ENCODE data around the gene IGSF8.

IGSF8 gene

DNA sequence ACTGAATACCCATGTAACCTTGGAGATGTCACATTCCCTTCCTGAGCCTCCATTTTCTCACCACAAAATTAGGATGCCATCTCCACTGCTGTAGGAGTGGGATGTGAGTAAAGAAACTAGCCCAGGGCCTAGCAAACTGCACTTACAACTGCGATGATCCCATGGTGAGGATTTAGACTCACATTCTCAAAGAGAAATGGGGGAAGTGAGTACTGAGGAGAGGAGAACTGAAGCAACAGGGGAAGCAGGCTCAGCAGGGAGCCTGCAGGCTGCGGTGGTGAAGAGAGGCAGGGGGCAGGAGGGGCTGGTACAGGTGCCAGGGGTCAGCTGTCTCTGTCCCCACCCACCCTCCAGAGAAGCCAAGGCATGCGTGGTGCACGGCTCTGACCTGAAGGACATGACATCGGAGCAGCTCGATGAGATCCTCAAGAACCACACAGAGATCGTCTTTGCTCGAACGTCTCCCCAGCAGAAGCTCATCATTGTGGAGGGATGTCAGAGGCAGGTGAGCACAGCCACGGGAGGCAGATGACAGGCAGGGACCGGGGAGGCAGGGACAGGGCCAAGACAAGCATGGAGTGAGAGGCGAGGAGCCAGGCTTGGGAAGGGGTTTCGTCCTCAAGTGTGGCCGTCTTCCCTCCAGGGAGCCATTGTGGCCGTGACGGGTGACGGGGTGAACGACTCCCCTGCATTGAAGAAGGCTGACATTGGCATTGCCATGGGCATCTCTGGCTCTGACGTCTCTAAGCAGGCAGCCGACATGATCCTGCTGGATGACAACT, 36.6 kb upstream of the IGSF8 start:
- Histone ChIP-seq H3K9ac (ENCODE audit: low read length in 2 of 2) (no peak overlapping the region), H3K4me3 (ENCODE audit: low read length in 2 of 2) (no peak overlapping the region), H3K36me3 (ENCODE audit: control insufficient read depth in 2 of 2, insufficient read depth in 2 of 2, low read length in 2 of 2) (peaks cover 62 to 66% of the 10 kb centered on the region in 2 donors), H3K27me3 (ENCODE audit: control insufficient read depth in 1 of 2, insufficient read depth in 2 of 2, low read length in 2 of 2) (no peaks in the 10 kb centered on the region), H3K27ac (ENCODE audit: low read length) (peak overlapping the region; percentile 6), H3K9me3 (ENCODE audit: control insufficient read depth in 2 of 2, low read length in 2 of 2) (no peaks in the 10 kb centered on the region), H3K4me1 (ENCODE audit: control insufficient read depth, insufficient read depth, low read length) (peaks cover 25% of the 10 kb centered on the region)

DNA sequence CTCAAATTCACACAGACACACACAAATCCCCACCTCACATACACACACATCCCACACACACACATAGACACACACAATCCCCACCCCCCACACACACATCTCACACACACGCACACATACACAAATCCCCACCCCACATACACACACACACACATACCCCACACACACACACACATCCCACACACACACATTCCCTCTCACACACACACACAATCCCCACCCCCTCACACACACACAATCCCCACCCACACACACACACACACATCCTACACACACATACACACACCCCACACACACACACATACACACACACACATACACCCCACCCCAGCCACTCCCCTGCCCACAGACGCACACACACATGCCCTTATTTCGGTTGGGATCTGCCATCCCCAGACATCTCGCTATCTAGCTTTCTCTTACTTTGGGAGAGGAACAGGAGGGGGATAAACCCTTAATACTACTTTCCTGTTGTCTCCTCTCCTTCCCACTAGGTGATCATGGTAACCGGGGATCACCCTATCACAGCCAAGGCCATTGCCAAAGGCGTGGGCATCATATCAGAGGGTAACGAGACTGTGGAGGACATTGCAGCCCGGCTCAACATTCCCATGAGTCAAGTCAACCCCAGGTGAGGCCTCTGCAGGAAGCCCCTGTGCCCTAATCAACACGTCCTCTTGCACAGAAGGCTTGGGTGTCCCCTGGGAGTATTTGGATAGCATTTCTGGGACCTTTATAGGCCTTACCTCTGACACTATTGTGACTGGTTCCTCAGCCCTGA, 35.8 kb upstream of the IGSF8 start:
- no peak overlapping the region for H3K9ac ChIP-seq (ENCODE audit: low read length in 2 of 2)
- no peak overlapping the region for H3K4me3 ChIP-seq (ENCODE audit: low read length in 2 of 2)
- H3K36me3 ChIP-seq (ENCODE audit: control insufficient read depth in 2 of 2, insufficient read depth in 2 of 2, low read length in 2 of 2): peaks cover 62 to 65% of the 10 kb centered on the region in 2 donors
- no peaks in the 10 kb centered on the region for H3K27me3 ChIP-seq (ENCODE audit: control insufficient read depth in 1 of 2, insufficient read depth in 2 of 2, low read length in 2 of 2)
- H3K27ac ChIP-seq (ENCODE audit: low read length): peak overlapping the region; percentile 6
- H3K4me1 ChIP-seq (ENCODE audit: control insufficient read depth, insufficient read depth, low read length): peaks cover 25% of the 10 kb centered on the region
- H3K9me3 ChIP-seq (ENCODE audit: control insufficient read depth in 2 of 2, low read length in 2 of 2): no peaks in the 10 kb centered on the region

DNA sequence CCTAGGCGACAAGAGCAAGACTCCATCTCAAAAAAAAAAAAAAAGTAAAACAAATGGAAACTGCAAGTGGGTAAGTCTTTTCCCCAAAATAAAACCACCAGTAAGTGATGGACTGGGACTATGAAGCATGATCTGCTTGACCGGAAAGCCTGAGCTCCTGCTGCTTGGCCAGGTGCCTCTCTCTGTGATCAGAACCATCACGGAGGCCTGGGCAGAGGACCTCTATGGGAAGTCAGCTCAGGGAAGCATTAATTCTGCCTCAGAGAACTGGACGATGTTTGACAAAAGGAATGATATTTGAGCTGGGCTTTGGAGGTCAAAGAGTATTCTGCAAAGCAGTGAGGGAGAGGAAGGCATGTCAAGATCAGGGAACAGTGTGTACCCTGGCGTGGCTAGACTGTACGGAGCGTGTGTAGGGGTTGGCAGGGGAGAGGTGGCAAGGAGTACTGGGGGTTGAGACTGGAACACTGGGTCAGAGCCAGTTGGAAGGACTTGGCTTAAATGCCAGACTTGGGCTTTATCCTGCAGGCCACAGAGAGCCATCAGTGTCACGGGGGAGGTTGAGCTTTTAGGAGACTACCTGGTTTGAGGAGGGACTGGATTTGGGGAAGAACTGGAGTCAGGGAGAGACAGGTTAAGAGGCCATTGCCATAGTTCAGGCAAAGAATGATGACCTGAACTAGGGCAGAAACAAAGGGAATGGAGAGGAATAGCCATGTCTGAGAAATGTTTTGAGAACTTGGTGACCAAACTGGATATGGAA, 33.6 kb upstream of the IGSF8 start:
- no peak overlapping the region for H3K4me3 ChIP-seq (ENCODE audit: low read length in 2 of 2)
- no peak overlapping the region for H3K9ac ChIP-seq (ENCODE audit: low read length in 2 of 2)
- H3K27ac ChIP-seq (ENCODE audit: low read length): peak overlapping the region; percentile 49
- H3K27me3 ChIP-seq (ENCODE audit: control insufficient read depth in 1 of 2, insufficient read depth in 2 of 2, low read length in 2 of 2): no peaks in the 10 kb centered on the region
- no peaks in the 10 kb centered on the region for H3K9me3 ChIP-seq (ENCODE audit: control insufficient read depth in 2 of 2, low read length in 2 of 2)
- H3K4me1 ChIP-seq (ENCODE audit: control insufficient read depth, insufficient read depth, low read length): peaks cover 32% of the 10 kb centered on the region
- peaks cover 77% of the 10 kb centered on the region in 2 donors for H3K36me3 ChIP-seq (ENCODE audit: control insufficient read depth in 2 of 2, insufficient read depth in 2 of 2, low read length in 2 of 2)

DNA sequence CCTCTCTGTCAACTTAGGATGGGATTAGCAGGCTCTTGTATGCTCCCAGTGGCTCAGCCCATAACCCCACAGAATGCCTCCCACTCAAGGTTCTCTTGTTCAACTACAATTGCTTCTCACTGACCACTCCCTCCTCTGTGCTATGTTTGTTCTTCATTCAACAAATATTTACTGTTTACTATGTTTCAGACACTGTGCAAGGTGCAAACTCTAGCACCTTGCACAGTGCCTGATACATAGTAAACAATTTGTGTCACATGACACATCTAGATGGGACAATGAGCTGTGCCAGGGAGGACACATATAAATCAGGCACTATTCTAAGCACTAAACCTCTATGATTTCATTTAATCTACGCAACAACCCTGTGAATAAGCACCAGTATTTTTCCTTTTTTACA, 32.5 kb upstream of the IGSF8 start:
- peaks cover 32% of the 10 kb centered on the region for H3K4me1 ChIP-seq (ENCODE audit: control insufficient read depth, insufficient read depth, low read length)
- peaks cover 68 to 74% of the 10 kb centered on the region in 2 donors for H3K36me3 ChIP-seq (ENCODE audit: control insufficient read depth in 2 of 2, insufficient read depth in 2 of 2, low read length in 2 of 2)
- no peaks in the 10 kb centered on the region for H3K9me3 ChIP-seq (ENCODE audit: control insufficient read depth in 2 of 2, low read length in 2 of 2)
- H3K9ac ChIP-seq (ENCODE audit: low read length in 2 of 2): no peak overlapping the region
- H3K27me3 ChIP-seq (ENCODE audit: control insufficient read depth in 1 of 2, insufficient read depth in 2 of 2, low read length in 2 of 2): no peaks in the 10 kb centered on the region
- H3K4me3 ChIP-seq (ENCODE audit: low read length in 2 of 2): no peak overlapping the region
- peak overlapping the region; percentile 49 for H3K27ac ChIP-seq (ENCODE audit: low read length)

DNA sequence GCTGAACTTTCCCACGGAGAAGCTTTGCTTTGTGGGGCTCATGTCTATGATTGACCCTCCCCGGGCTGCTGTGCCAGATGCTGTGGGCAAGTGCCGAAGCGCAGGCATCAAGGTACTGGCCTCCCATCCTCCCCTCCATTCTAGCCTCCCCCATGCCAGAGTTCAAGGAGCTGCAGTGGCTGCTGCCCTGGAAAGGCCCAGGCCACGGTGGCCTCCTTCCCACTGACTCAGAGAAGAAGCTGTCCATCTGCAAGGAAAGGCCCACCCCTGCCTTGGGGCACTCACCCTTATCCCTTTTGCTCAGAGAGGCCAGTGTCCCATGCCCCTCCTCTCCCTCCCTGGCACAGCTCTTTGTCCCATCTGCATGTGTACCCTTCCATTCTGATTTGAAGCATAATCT, 32.1 kb upstream of the IGSF8 start:
- H3K4me3 ChIP-seq (ENCODE audit: low read length in 2 of 2): no peak overlapping the region
- H3K27me3 ChIP-seq (ENCODE audit: control insufficient read depth in 1 of 2, insufficient read depth in 2 of 2, low read length in 2 of 2): no peaks in the 10 kb centered on the region
- H3K9ac ChIP-seq (ENCODE audit: low read length in 2 of 2): no peak overlapping the region
- H3K4me1 ChIP-seq (ENCODE audit: control insufficient read depth, insufficient read depth, low read length): peaks cover 32% of the 10 kb centered on the region
- H3K27ac ChIP-seq (ENCODE audit: low read length): peak overlapping the region; percentile 49
- H3K9me3 ChIP-seq (ENCODE audit: control insufficient read depth in 2 of 2, low read length in 2 of 2): no peaks in the 10 kb centered on the region
- peaks cover 68 to 74% of the 10 kb centered on the region in 2 donors for H3K36me3 ChIP-seq (ENCODE audit: control insufficient read depth in 2 of 2, insufficient read depth in 2 of 2, low read length in 2 of 2)

DNA sequence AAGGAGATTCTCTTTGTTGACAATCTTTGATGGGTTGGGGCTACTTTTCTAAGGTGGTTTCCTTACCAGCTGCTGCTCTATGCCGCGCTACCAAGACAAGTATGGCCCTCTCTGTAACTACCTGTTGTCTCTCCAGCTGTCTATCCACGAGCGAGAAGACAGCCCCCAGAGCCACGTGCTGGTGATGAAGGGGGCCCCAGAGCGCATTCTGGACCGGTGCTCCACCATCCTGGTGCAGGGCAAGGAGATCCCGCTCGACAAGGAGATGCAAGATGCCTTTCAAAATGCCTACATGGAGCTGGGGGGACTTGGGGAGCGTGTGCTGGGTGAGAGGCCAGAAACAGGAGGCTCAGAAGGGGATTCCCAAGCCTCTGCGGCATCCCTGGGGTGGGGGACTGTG, 31.5 kb upstream of the IGSF8 start:
- Histone ChIP-seq H3K36me3 (ENCODE audit: control insufficient read depth in 2 of 2, insufficient read depth in 2 of 2, low read length in 2 of 2) (peaks cover 70 to 76% of the 10 kb centered on the region in 2 donors), H3K4me3 (ENCODE audit: low read length in 2 of 2) (no peak overlapping the region), H3K4me1 (ENCODE audit: control insufficient read depth, insufficient read depth, low read length) (peaks cover 34% of the 10 kb centered on the region)

DNA sequence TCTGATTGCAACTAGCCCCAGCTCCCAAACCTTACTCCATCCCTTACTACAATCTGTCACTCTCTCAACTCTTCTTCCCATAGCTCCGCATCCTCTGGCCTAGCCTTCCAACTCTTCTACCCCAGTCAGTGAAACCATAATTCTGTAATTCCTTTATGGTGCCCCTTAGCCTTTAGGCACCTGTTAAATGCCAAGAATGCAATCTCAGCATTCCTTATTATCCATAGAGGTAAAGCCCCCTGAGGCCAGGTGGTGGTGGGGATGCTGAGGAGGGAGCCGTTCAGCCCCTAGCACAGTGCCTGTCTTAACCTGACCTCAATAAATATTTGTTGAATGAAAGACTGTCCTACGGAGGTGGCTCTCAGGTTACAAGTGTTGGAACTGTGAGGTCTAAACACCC, 31.1 kb upstream of the IGSF8 start:
- H3K36me3 ChIP-seq (ENCODE audit: control insufficient read depth in 2 of 2, insufficient read depth in 2 of 2, low read length in 2 of 2): peaks cover 67 to 75% of the 10 kb centered on the region in 2 donors
- H3K9me3 ChIP-seq (ENCODE audit: control insufficient read depth in 2 of 2, low read length in 2 of 2): no peaks in the 10 kb centered on the region
- H3K4me1 ChIP-seq (ENCODE audit: control insufficient read depth, insufficient read depth, low read length): peaks cover 39% of the 10 kb centered on the region
- no peaks in the 10 kb centered on the region for H3K27me3 ChIP-seq (ENCODE audit: control insufficient read depth in 1 of 2, insufficient read depth in 2 of 2, low read length in 2 of 2)
- no peak overlapping the region for H3K9ac ChIP-seq (ENCODE audit: low read length in 2 of 2)
- no peak overlapping the region for H3K4me3 ChIP-seq (ENCODE audit: low read length in 2 of 2)
- H3K27ac ChIP-seq (ENCODE audit: low read length): no peak overlapping the region

More for the DNA sequence above, 31.5 kb upstream of the IGSF8 start:
- no peak overlapping the region for H3K9ac ChIP-seq (ENCODE audit: low read length in 2 of 2)
- no peaks in the 10 kb centered on the region for H3K9me3 ChIP-seq (ENCODE audit: control insufficient read depth in 2 of 2, low read length in 2 of 2)
- H3K27ac ChIP-seq (ENCODE audit: low read length): peak overlapping the region; percentile 49
- H3K27me3 ChIP-seq (ENCODE audit: control insufficient read depth in 1 of 2, insufficient read depth in 2 of 2, low read length in 2 of 2): no peaks in the 10 kb centered on the region

DNA sequence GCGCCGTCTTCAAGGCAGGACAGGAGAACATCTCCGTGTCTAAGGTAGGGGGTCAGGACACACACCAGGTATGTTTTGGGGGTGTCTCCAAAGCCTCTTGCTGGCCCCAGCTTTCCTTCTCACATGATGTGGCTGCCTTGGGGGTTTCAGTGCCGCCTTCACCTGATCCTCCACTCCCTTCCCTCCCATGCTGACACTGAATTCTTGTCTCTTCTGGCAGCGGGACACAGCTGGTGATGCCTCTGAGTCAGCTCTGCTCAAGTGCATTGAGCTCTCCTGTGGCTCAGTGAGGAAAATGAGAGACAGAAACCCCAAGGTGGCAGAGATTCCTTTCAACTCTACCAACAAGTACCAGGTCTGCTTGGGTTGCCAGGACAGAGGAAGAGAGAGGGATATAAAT, 30.6 kb upstream of the IGSF8 start:
- no peak overlapping the region for H3K4me3 ChIP-seq (ENCODE audit: low read length in 2 of 2)
- H3K4me1 ChIP-seq (ENCODE audit: control insufficient read depth, insufficient read depth, low read length): peaks cover 41% of the 10 kb centered on the region
- H3K27me3 ChIP-seq (ENCODE audit: control insufficient read depth in 1 of 2, insufficient read depth in 2 of 2, low read length in 2 of 2): no peaks in the 10 kb centered on the region
- H3K9ac ChIP-seq (ENCODE audit: low read length in 2 of 2): no peak overlapping the region
- peaks cover 66 to 75% of the 10 kb centered on the region in 2 donors for H3K36me3 ChIP-seq (ENCODE audit: control insufficient read depth in 2 of 2, insufficient read depth in 2 of 2, low read length in 2 of 2)
- no peaks in the 10 kb centered on the region for H3K9me3 ChIP-seq (ENCODE audit: control insufficient read depth in 2 of 2, low read length in 2 of 2)
- H3K27ac ChIP-seq (ENCODE audit: low read length): peak overlapping the region; percentile 37

DNA sequence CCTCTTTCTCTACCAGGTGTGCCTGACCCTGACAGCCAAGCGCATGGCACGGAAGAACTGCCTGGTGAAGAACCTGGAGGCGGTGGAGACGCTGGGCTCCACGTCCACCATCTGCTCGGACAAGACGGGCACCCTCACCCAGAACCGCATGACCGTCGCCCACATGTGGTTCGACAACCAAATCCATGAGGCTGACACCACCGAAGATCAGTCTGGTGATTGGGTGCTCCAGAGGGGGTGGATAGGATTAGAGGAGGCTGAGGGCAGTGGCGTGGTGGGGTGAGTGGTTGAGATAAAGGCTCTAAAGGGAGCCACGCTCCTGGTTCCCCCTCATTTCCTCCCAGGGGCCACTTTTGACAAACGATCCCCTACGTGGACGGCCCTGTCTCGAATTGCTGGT, 30.2 kb upstream of the IGSF8 start:
- Histone ChIP-seq H3K4me1 (ENCODE audit: control insufficient read depth, insufficient read depth, low read length) (peaks cover 44% of the 10 kb centered on the region), H3K36me3 (ENCODE audit: control insufficient read depth in 2 of 2, insufficient read depth in 2 of 2, low read length in 2 of 2) (peaks cover 66 to 78% of the 10 kb centered on the region in 2 donors), H3K9me3 (ENCODE audit: control insufficient read depth in 2 of 2, low read length in 2 of 2) (no peaks in the 10 kb centered on the region), H3K27me3 (ENCODE audit: control insufficient read depth in 1 of 2, insufficient read depth in 2 of 2, low read length in 2 of 2) (no peaks in the 10 kb centered on the region), H3K27ac (ENCODE audit: low read length) (peak overlapping the region; percentile 37), H3K9ac (ENCODE audit: low read length in 2 of 2) (no peak overlapping the region), H3K4me3 (ENCODE audit: low read length in 2 of 2) (no peak overlapping the region)

DNA sequence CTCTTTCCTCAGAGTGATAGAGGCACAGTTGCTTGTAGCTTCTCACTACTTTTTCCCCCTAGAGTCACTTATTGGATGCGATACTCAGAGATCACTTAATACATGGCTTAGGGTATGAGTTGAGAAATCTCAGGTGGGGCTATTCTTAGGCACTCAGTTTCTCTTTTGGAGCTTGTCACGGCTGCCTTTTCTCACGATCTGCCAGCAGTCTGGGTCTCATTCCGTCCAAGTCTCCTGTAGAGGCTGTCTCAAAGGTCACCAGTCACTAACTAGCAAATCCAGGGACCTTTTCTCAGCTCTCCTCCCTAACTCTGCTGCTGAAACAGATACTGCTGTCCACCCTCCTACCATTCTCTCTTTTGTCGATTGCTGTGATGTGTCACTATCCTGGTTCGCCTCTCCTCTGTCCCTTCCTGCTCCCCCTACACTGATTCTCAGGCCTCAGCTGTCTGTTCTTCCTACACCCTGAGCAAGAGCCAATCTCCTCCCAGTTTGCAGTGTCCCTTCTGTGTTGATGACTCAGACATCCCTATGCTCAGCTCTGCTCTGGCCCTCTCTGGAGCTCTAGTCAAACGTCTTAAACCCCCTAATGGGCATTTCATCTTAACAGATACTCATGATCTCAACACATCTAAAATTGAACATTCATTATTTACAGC, 29.6 kb upstream of the IGSF8 start:
- peaks cover 66 to 81% of the 10 kb centered on the region in 2 donors for H3K36me3 ChIP-seq (ENCODE audit: control insufficient read depth in 2 of 2, insufficient read depth in 2 of 2, low read length in 2 of 2)
- H3K27me3 ChIP-seq (ENCODE audit: control insufficient read depth in 1 of 2, insufficient read depth in 2 of 2, low read length in 2 of 2): no peaks in the 10 kb centered on the region
- H3K9me3 ChIP-seq (ENCODE audit: control insufficient read depth in 2 of 2, low read length in 2 of 2): no peaks in the 10 kb centered on the region
- H3K9ac ChIP-seq (ENCODE audit: low read length in 2 of 2): peak overlapping the region; percentile 2 to 7
- H3K27ac ChIP-seq (ENCODE audit: low read length): peak overlapping the region; percentile 37
- no peak overlapping the region for H3K4me3 ChIP-seq (ENCODE audit: low read length in 2 of 2)
- peaks cover 44% of the 10 kb centered on the region for H3K4me1 ChIP-seq (ENCODE audit: control insufficient read depth, insufficient read depth, low read length)
